IPS-18a (cell line): ENCODE results near the gene PRRX2.

Experiments used
- H3K27ac ChIP-seq: one replicate; pipeline ENCODE4 v1.5.1; 2013; ENCODE audit warnings: low read length
- H3K27me3 ChIP-seq: one replicate; pipeline ENCODE4 v1.6.1; 2013; ENCODE audit warnings: mild to moderate bottlenecking, low read length; ENCODE audit not compliant: control insufficient read depth, insufficient read depth
- H3K36me3 ChIP-seq: one replicate; pipeline ENCODE4 v1.6.1; 2013; ENCODE audit warnings: low read depth, low read length; ENCODE audit not compliant: control insufficient read depth
- H3K4me1 ChIP-seq: one replicate; pipeline ENCODE4 v1.6.1; 2013; ENCODE audit warnings: low read depth, low read length; ENCODE audit not compliant: control insufficient read depth
- H3K4me3 ChIP-seq: one replicate; pipeline ENCODE4 v1.5.1; 2013; ENCODE audit warnings: low read length
- H3K9ac ChIP-seq: one replicate; pipeline ENCODE4 v1.6.1; 2013; ENCODE audit warnings: mild to moderate bottlenecking, low read length, moderate library complexity
- H3K9me3 ChIP-seq: one replicate; pipeline ENCODE4 v1.6.1; 2013; ENCODE audit warnings: low read depth, low read length; ENCODE audit not compliant: control insufficient read depth

PRRX2 gene

GRCh38 chr9:129687391-129687790 is 21.9 kb downstream of the PRRX2 start:
- H3K4me3 ChIP-seq: no peak overlapping the region
- no peaks in the 10 kb centered on the region for H3K36me3 ChIP-seq
- H3K9me3 ChIP-seq: no peaks in the 10 kb centered on the region
- H3K4me1 ChIP-seq: no peaks in the 10 kb centered on the region
- no peak overlapping the region for H3K9ac ChIP-seq
- H3K27ac ChIP-seq: no peak overlapping the region
- no peaks in the 10 kb centered on the region for H3K27me3 ChIP-seq

GRCh38 chr9:129688285-129689043 is 23.0 kb downstream of the PRRX2 start:
- H3K27ac ChIP-seq: no peak overlapping the region
- H3K27me3 ChIP-seq: no peaks in the 10 kb centered on the region
- H3K36me3 ChIP-seq: no peaks in the 10 kb centered on the region
- no peaks in the 10 kb centered on the region for H3K9me3 ChIP-seq
- H3K9ac ChIP-seq: no peak overlapping the region
- no peak overlapping the region for H3K4me3 ChIP-seq
- H3K4me1 ChIP-seq: no peaks in the 10 kb centered on the region

GRCh38 chr9:129692534-129692933 is 27.1 kb downstream of the PRRX2 start:
- Histone ChIP-seq H3K36me3 (no peaks in the 10 kb centered on the region), H3K9me3 (no peaks in the 10 kb centered on the region), H3K27ac (no peak overlapping the region), H3K9ac (no peak overlapping the region), H3K4me3 (no peak overlapping the region), H3K4me1 (peaks cover 5% of the 10 kb centered on the region), H3K27me3 (peaks cover 18% of the 10 kb centered on the region)

- Histone ChIP-seq H3K4me1 (peaks cover 5% of the 10 kb centered on the region), H3K9me3 (no peaks in the 10 kb centered on the region), H3K9ac (no peak overlapping the region), H3K4me3 (no peak overlapping the region), H3K27me3 (peaks cover 21% of the 10 kb centered on the region), H3K27ac (no peak overlapping the region), H3K36me3 (no peaks in the 10 kb centered on the region)
These were observed 28.3 kb downstream of the PRRX2 start for GRCh38 chr9:129693741-129694140.

- Histone ChIP-seq H3K4me1 (peaks cover 5% of the 10 kb centered on the region), H3K9me3 (no peaks in the 10 kb centered on the region), H3K9ac (no peak overlapping the region), H3K27me3 (peaks cover 21% of the 10 kb centered on the region), H3K27ac (no peak overlapping the region), H3K4me3 (no peak overlapping the region), H3K36me3 (no peaks in the 10 kb centered on the region)
These were observed 28.8 kb downstream of the PRRX2 start for GRCh38 chr9:129694243-129694646.

- Histone ChIP-seq H3K27me3 (peaks cover 21% of the 10 kb centered on the region), H3K9ac (no peak overlapping the region), H3K9me3 (no peaks in the 10 kb centered on the region), H3K4me1 (peaks cover 5% of the 10 kb centered on the region), H3K27ac (no peak overlapping the region), H3K4me3 (no peak overlapping the region), H3K36me3 (no peaks in the 10 kb centered on the region)
These were observed 30.4 kb downstream of the PRRX2 start for GRCh38 chr9:129695870-129696269.

GRCh38 chr9:129696944-129697655 is 31.7 kb downstream of the PRRX2 start:
- Histone ChIP-seq H3K27me3 (peaks cover 21% of the 10 kb centered on the region), H3K36me3 (no peaks in the 10 kb centered on the region), H3K9me3 (no peaks in the 10 kb centered on the region), H3K27ac (no peak overlapping the region), H3K4me3 (peak overlapping the region; percentile 75), H3K9ac (peak overlapping the region; percentile 59), H3K4me1 (peaks cover 5% of the 10 kb centered on the region)

- Histone ChIP-seq H3K27me3 (peaks cover 21% of the 10 kb centered on the region), H3K27ac (no peak overlapping the region), H3K36me3 (no peaks in the 10 kb centered on the region), H3K4me1 (peaks cover 5% of the 10 kb centered on the region), H3K9ac (peak overlapping the region; percentile 59), H3K4me3 (peak overlapping the region; percentile 75), H3K9me3 (no peaks in the 10 kb centered on the region)
These were observed 32.3 kb downstream of the PRRX2 start for GRCh38 chr9:129697656-129698253.

- Histone ChIP-seq H3K9ac (no peak overlapping the region), H3K27ac (no peak overlapping the region), H3K4me1 (peaks cover 5% of the 10 kb centered on the region), H3K36me3 (no peaks in the 10 kb centered on the region), H3K9me3 (no peaks in the 10 kb centered on the region), H3K4me3 (no peak overlapping the region), H3K27me3 (peaks cover 21% of the 10 kb centered on the region)
These were observed 32.9 kb downstream of the PRRX2 start for GRCh38 chr9:129698254-129698757.

GRCh38 chr9:129701054-129701453 is 35.6 kb downstream of the PRRX2 start:
- H3K36me3 ChIP-seq: no peaks in the 10 kb centered on the region
- no peak overlapping the region for H3K9ac ChIP-seq
- peaks cover 5% of the 10 kb centered on the region for H3K4me1 ChIP-seq
- H3K27ac ChIP-seq: no peak overlapping the region
- no peaks in the 10 kb centered on the region for H3K9me3 ChIP-seq
- no peak overlapping the region for H3K4me3 ChIP-seq
- peaks cover 14% of the 10 kb centered on the region for H3K27me3 ChIP-seq

GRCh38 chr9:129701549-129701948 is 36.1 kb downstream of the PRRX2 start:
- no peak overlapping the region for H3K27ac ChIP-seq
- no peaks in the 10 kb centered on the region for H3K9me3 ChIP-seq
- no peaks in the 10 kb centered on the region for H3K36me3 ChIP-seq
- no peak overlapping the region for H3K4me3 ChIP-seq
- H3K9ac ChIP-seq: no peak overlapping the region
- peaks cover 5% of the 10 kb centered on the region for H3K4me1 ChIP-seq
- peaks cover 10% of the 10 kb centered on the region for H3K27me3 ChIP-seq
